SU-DHL-6 (cell line): Measurements from ENCODE around the gene ANKIB1.

Experiments used
- CTCF ChIP-seq: fragments of 200-600 bp; sonication (generic); IDR thresholded peaks from one replicate; pipeline ENCODE4 v1.5.1; 2017; ENCODE audit warnings: antibody characterized with exemption, mild to moderate bottlenecking, low read length, moderate library complexity; ENCODE audit not compliant: insufficient read depth, poor library complexity, severe bottlenecking
- EZH2phosphoT487 ChIP-seq: fragments of 200-600 bp; sonication (generic), shearing (Covaris generic); conservative IDR thresholded peaks from 2 replicates; pipeline ENCODE4 v1.6.1; 2018; ENCODE audit warnings: mild to moderate bottlenecking, antibody characterized with exemption, low read length, moderate library complexity, mixed read lengths

DNA sequence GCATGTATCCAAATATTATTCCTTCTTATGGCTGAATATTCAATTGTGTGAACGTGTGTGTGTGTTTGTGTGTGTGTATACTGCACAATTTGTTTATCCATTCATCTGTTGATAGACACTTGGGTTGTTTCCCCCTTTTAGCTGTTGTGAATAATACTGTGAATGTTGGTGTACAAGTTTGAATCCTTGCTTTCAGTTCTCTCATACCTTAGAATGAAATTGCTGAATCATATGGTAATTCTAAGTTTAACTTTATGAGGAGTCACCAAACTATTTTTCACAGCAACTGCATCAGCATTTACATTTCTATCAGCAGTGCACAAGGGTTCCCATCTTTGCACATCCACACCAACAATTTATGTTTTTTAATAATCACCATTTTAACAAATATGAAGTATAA is 114.6 kb downstream of the ANKIB1 start:
- TF ChIP-seq CTCF (no peak), EZH2phosphoT487 (no peak)
